Progenitor cell of endocrine pancreas (in vitro differentiated cells): ENCODE data around the gene CCDC30. TPM values are rescaled to one million over a fixed set of nuclear protein-coding genes. Genes with fewer than 3 reads are reported as not detected.

ENCODE experiments used
- DNase-seq: peaks from one replicate; pipeline ENCODE4 v3.0.0; 2021; ENCODE audit warnings: low spot score; ENCODE audit not compliant: unreplicated experiment
- H3K27ac Mint-ChIP-seq: 2 replicates; pipeline ENCODE4 v1.8.0; 2021; ENCODE audit warnings: mild to moderate bottlenecking, moderate library complexity, mixed read lengths
- H3K27me3 Mint-ChIP-seq: 2 replicates; pipeline ENCODE4 v1.8.0; 2021; ENCODE audit warnings: mixed read lengths
- H3K36me3 Mint-ChIP-seq: 2 replicates; pipeline ENCODE4 v1.8.0; 2022; ENCODE audit warnings: mixed read lengths; ENCODE audit not compliant: insufficient read depth
- H3K4me1 Mint-ChIP-seq: 2 replicates; pipeline ENCODE4 v1.8.0; 2021; ENCODE audit warnings: low read depth, mixed read lengths
- H3K4me3 Mint-ChIP-seq: 2 replicates; pipeline ENCODE4 v1.8.0; 2021; ENCODE audit warnings: low read depth, mild to moderate bottlenecking, moderate library complexity, mixed read lengths
- H3K9me3 Mint-ChIP-seq: 2 replicates; pipeline ENCODE4 v1.8.0; 2021; ENCODE audit warnings: low read depth, mixed read lengths
- CTCF ChIP-seq: fragments of 200-600 bp; sonication (generic); IDR thresholded peaks from one replicate; pipeline ENCODE4 v1.5.0; 2021; ENCODE audit warnings: antibody characterized with exemption, mild to moderate bottlenecking; ENCODE audit not compliant: unreplicated experiment
- total RNA-seq: library from RNA; stranded (reverse); gene quantifications from 2 replicates; pipeline ENCODE4 v1.2.1, GENCODE V29; 2021

The CCDC30 gene
- total RNA-seq, 1 donor from 2014 or later: 23.6 TPM

GRCh38 chr1:42419126-42419821 lies 43.8 kb upstream of the CCDC30 start:
- Mint-ChIP-seq H3K4me1 (peaks cover 1% of the 10 kb centered on the region), H3K9me3 (no peaks in the 10 kb centered on the region), H3K27me3 (peaks cover 5% of the 10 kb centered on the region), H3K4me3 (no peak overlapping the region), H3K36me3 (no peaks in the 10 kb centered on the region), H3K27ac (no peak overlapping the region)
- no peak for DNase-seq
- TF ChIP-seq CTCF: no peak

- Mint-ChIP-seq H3K9me3 (no peaks in the 10 kb centered on the region), H3K27me3 (peaks cover 5% of the 10 kb centered on the region), H3K4me1 (peaks cover 1% of the 10 kb centered on the region), H3K27ac (no peak overlapping the region), H3K4me3 (no peak overlapping the region), H3K36me3 (no peaks in the 10 kb centered on the region)
- TF ChIP-seq CTCF: no peak
- no peak for DNase-seq
Measured at GRCh38 chr1:42420121-42420520, 43.0 kb upstream of the CCDC30 start.

- no peaks in the 10 kb centered on the region for H3K9me3 Mint-ChIP-seq
- no peak for DNase-seq
- peaks cover 5% of the 10 kb centered on the region for H3K27me3 Mint-ChIP-seq
- peaks cover 1% of the 10 kb centered on the region for H3K4me1 Mint-ChIP-seq
- H3K27ac Mint-ChIP-seq: no peak overlapping the region
- TF ChIP-seq CTCF: no peak
- no peak overlapping the region for H3K4me3 Mint-ChIP-seq
- no peaks in the 10 kb centered on the region for H3K36me3 Mint-ChIP-seq
Measured at GRCh38 chr1:42420911-42421585, 42.0 kb upstream of the CCDC30 start.

- Mint-ChIP-seq H3K9me3 (no peaks in the 10 kb centered on the region), H3K27ac (no peak overlapping the region), H3K27me3 (peaks cover 5% of the 10 kb centered on the region), H3K36me3 (no peaks in the 10 kb centered on the region), H3K4me3 (no peak overlapping the region), H3K4me1 (peaks cover 1% of the 10 kb centered on the region)
- TF ChIP-seq CTCF: no peak
- DNase-seq: no peak
Measured at GRCh38 chr1:42422737-42423136, 40.3 kb upstream of the CCDC30 start.

- Mint-ChIP-seq H3K27me3 (peaks cover 5% of the 10 kb centered on the region), H3K4me3 (no peak overlapping the region), H3K36me3 (no peaks in the 10 kb centered on the region), H3K27ac (no peak overlapping the region), H3K9me3 (no peaks in the 10 kb centered on the region), H3K4me1 (peaks cover 1% of the 10 kb centered on the region)
- no peak for DNase-seq
- TF ChIP-seq CTCF: no peak
Measured at GRCh38 chr1:42423681-42424080, 39.4 kb upstream of the CCDC30 start.
